ENCODE results near the gene ARPC5L. TPM values are rescaled to one million over a fixed set of nuclear protein-coding genes. Genes with fewer than 3 reads are reported as not detected.

Gene ARPC5L
- total and polyA plus RNA-seq, 9 of the 15 experiments (the other 6 are each of a cell fraction or from before 2014, with no cell fraction given): 25.4 to 113 (median 63.8) TPM

DNA sequence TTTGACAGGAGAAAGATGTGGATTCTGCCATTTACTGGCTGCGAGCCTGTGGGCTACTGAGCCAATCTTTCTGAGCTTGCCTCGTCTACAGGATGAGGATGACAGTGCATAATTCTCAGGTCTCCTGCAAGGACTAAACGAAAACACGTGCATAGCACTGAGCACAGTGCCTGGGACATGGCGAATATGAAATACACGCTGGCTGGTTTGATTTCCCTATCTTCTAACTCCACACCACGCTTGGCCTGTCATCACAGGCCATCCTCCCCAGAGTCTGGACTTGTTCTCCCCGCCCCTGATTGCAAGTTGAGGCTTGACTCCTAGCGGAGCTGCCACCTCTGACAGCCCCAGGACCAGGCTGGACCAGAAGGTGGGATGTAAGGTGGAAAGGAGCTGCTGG is 37.9 kb downstream of the ARPC5L start (continued):
- TF ChIP-seq, protein P1, sequence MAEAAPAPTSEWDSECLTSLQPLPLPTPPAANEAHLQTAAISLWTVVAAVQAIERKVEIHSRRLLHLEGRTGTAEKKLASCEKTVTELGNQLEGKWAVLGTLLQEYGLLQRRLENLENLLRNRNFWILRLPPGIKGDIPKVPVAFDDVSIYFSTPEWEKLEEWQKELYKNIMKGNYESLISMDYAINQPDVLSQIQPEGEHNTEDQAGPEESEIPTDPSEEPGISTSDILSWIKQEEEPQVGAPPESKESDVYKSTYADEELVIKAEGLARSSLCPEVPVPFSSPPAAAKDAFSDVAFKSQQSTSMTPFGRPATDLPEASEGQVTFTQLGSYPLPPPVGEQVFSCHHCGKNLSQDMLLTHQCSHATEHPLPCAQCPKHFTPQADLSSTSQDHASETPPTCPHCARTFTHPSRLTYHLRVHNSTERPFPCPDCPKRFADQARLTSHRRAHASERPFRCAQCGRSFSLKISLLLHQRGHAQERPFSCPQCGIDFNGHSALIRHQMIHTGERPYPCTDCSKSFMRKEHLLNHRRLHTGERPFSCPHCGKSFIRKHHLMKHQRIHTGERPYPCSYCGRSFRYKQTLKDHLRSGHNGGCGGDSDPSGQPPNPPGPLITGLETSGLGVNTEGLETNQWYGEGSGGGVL (CRISPR knock-in tag; IDR thresholded peaks at IDR 0.05): no peak
- no peak for TF ChIP-seq KLF10 (CRISPR knock-in tag; IDR thresholded peaks at IDR 0.05)
- no peak for TF ChIP-seq CREB1 (IDR thresholded peaks at IDR 0.05)
- TF ChIP-seq CREB1 (CRISPR knock-in tag; IDR thresholded peaks at IDR 0.05): no peak
- TF ChIP-seq, protein P2, sequence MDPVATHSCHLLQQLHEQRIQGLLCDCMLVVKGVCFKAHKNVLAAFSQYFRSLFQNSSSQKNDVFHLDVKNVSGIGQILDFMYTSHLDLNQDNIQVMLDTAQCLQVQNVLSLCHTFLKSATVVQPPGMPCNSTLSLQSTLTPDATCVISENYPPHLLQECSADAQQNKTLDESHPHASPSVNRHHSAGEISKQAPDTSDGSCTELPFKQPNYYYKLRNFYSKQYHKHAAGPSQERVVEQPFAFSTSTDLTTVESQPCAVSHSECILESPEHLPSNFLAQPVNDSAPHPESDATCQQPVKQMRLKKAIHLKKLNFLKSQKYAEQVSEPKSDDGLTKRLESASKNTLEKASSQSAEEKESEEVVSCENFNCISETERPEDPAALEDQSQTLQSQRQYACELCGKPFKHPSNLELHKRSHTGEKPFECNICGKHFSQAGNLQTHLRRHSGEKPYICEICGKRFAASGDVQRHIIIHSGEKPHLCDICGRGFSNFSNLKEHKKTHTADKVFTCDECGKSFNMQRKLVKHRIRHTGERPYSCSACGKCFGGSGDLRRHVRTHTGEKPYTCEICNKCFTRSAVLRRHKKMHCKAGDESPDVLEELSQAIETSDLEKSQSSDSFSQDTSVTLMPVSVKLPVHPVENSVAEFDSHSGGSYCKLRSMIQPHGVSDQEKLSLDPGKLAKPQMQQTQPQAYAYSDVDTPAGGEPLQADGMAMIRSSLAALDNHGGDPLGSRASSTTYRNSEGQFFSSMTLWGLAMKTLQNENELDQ (CRISPR knock-in tag; IDR thresholded peaks at IDR 0.05; ENCODE audit: borderline replicate concordance): no peak
- TF ChIP-seq ZNF274 (IDR thresholded peaks at IDR 0.05; ENCODE audit: borderline replicate concordance, low read depth, low read length): no peak
- TF ChIP-seq ZNF316 (IDR thresholded peaks at IDR 0.05): peak; percentile 95
- no peak for TF ChIP-seq ZNF77 (CRISPR knock-in tag; IDR thresholded peaks at IDR 0.05)
- no peak for TF ChIP-seq NR2F6 (CRISPR knock-in tag; IDR thresholded peaks at IDR 0.05)
- no peak for TF ChIP-seq NR4A1 (CRISPR knock-in tag; IDR thresholded peaks at IDR 0.05)
- TF ChIP-seq NR4A1 (tag; IDR thresholded peaks at IDR 0.05): no peak
- no peak for TF ChIP-seq GATAD2A (IDR thresholded peaks at IDR 0.05)
- peak; percentile 71 for TF ChIP-seq CBFA2T2 (conservative IDR thresholded peaks at IDR 0.05)
- 0 out of 2 replicates have a peak, but pooled peaks have one; percentile 25 for TF ChIP-seq NFIC (IDR thresholded peaks at IDR 0.05)
- TF ChIP-seq, protein P3, sequence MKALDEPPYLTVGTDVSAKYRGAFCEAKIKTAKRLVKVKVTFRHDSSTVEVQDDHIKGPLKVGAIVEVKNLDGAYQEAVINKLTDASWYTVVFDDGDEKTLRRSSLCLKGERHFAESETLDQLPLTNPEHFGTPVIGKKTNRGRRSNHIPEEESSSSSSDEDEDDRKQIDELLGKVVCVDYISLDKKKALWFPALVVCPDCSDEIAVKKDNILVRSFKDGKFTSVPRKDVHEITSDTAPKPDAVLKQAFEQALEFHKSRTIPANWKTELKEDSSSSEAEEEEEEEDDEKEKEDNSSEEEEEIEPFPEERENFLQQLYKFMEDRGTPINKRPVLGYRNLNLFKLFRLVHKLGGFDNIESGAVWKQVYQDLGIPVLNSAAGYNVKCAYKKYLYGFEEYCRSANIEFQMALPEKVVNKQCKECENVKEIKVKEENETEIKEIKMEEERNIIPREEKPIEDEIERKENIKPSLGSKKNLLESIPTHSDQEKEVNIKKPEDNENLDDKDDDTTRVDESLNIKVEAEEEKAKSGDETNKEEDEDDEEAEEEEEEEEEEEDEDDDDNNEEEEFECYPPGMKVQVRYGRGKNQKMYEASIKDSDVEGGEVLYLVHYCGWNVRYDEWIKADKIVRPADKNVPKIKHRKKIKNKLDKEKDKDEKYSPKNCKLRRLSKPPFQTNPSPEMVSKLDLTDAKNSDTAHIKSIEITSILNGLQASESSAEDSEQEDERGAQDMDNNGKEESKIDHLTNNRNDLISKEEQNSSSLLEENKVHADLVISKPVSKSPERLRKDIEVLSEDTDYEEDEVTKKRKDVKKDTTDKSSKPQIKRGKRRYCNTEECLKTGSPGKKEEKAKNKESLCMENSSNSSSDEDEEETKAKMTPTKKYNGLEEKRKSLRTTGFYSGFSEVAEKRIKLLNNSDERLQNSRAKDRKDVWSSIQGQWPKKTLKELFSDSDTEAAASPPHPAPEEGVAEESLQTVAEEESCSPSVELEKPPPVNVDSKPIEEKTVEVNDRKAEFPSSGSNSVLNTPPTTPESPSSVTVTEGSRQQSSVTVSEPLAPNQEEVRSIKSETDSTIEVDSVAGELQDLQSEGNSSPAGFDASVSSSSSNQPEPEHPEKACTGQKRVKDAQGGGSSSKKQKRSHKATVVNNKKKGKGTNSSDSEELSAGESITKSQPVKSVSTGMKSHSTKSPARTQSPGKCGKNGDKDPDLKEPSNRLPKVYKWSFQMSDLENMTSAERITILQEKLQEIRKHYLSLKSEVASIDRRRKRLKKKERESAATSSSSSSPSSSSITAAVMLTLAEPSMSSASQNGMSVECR (CRISPR knock-in tag; IDR thresholded peaks at IDR 0.05): peak; percentile 62; the same call in 1 of the 2 replicates
- peak; percentile 59 for TF ChIP-seq GATA2 (CRISPR knock-in tag; IDR thresholded peaks at IDR 0.05)
- peak; percentile 91 for TF ChIP-seq TCF3 (CRISPR knock-in tag; IDR thresholded peaks at IDR 0.05)
- no peak for TF ChIP-seq SRSF9 (IDR thresholded peaks at IDR 0.05; ENCODE audit: borderline replicate concordance, low read depth, low read length)
- TF ChIP-seq NCOA1 (IDR thresholded peaks at IDR 0.05; ENCODE audit: low read depth): no peak
- TF ChIP-seq CHD1 (IDR thresholded peaks at IDR 0.05; ENCODE audit: low read length): no peak
- TF ChIP-seq, protein P4, sequence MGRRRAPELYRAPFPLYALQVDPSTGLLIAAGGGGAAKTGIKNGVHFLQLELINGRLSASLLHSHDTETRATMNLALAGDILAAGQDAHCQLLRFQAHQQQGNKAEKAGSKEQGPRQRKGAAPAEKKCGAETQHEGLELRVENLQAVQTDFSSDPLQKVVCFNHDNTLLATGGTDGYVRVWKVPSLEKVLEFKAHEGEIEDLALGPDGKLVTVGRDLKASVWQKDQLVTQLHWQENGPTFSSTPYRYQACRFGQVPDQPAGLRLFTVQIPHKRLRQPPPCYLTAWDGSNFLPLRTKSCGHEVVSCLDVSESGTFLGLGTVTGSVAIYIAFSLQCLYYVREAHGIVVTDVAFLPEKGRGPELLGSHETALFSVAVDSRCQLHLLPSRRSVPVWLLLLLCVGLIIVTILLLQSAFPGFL (CRISPR knock-in tag; IDR thresholded peaks at IDR 0.05): no peak
- TF ChIP-seq MTA2 (IDR thresholded peaks at IDR 0.05; ENCODE audit: low read depth): peak; percentile 56
